HepG2 (cell line): ENCODE measurements around the gene CFL1. TPM values are rescaled to one million over a fixed set of nuclear protein-coding genes. Genes with fewer than 3 reads are reported as not detected.

Experiments
- BRCA1 ChIP-seq: sonication (generic); formaldehyde crosslinking; IDR thresholded peaks from 2 replicates; pipeline ENCODE4 v1.4.0; 2020; ENCODE audit warnings: missing genetic modification reagents
- CENPX ChIP-seq: sonication (generic); formaldehyde crosslinking; IDR thresholded peaks from 2 replicates; pipeline ENCODE4 v1.9.0; 2021; ENCODE audit warnings: mild to moderate bottlenecking, missing genetic modification reagents, moderate library complexity
- JUN ChIP-seq: sonication (generic); formaldehyde crosslinking; IDR thresholded peaks from 2 replicates; pipeline ENCODE4 v1.4.0; 2020; ENCODE audit warnings: mild to moderate bottlenecking, missing genetic modification reagents
- PTBP1 ChIP-seq: fragments of 200-400 bp; formaldehyde crosslinking; IDR thresholded peaks from 2 replicates; pipeline ENCODE4 v1.6.1; 2018; ENCODE audit warnings: low read length, low read depth; ENCODE audit not compliant: poor library complexity, severe bottlenecking
- YEATS4 ChIP-seq: sonication (generic); formaldehyde crosslinking; IDR thresholded peaks from 2 replicates; pipeline ENCODE4 v1.4.0; 2020; ENCODE audit warnings: missing genetic modification reagents, borderline replicate concordance
- ZFP41 ChIP-seq: sonication (generic); formaldehyde crosslinking; IDR thresholded peaks from 2 replicates; pipeline ENCODE4 v1.4.0; 2020; ENCODE audit warnings: mild to moderate bottlenecking, missing genetic modification reagents, borderline replicate concordance
- ZNF282 ChIP-seq: fragments of 450-650 bp; IDR thresholded peaks from 2 replicates; pipeline ENCODE4 v1.6.1; 2018; ENCODE audit not compliant: partially characterized antibody
- ZNF44 ChIP-seq: sonication (generic); formaldehyde crosslinking; IDR thresholded peaks from 2 replicates; pipeline ENCODE4 v1.5.1; 2020; ENCODE audit warnings: mild to moderate bottlenecking, missing genetic modification reagents
- ZSCAN29 ChIP-seq: sonication (generic); formaldehyde crosslinking; conservative IDR thresholded peaks from 2 replicates; pipeline ENCODE4 v1.4.0; 2020; ENCODE audit warnings: mild to moderate bottlenecking, missing genetic modification reagents
- polyA plus RNA-seq, 8 experiments: library from polyadenylated mRNA; depleted of rRNA in 3 of 8; stranded (reverse) in 7 of 8; unstranded in 1 of 8; fragments of >200 nt; fragmentation: Illumina TruSeq in 4 of 8; extraction: Trizol in 4 of 8; gene quantifications; 2 replicates each; pipeline versions ENCODE4 v1.2.1 to v1.2.3, GENCODE V29; 2011 to 2016; ENCODE audit warnings: low read depth in 4 of 8, missing spikeins in 1 of 8, mixed read lengths in 1 of 8; ENCODE audit not compliant: insufficient read depth in 1 of 8
- total RNA-seq, 5 experiments: library from RNA; depleted of rRNA; stranded (reverse); fragments of >200 nt; fragmentation: Illumina TruSeq; extraction: Trizol; gene quantifications; 2 replicates each; pipeline ENCODE4 v1.2.3, GENCODE V29; 2016; ENCODE audit warnings: low read depth in 1 of 5
- TF ChIP-seq, protein P1 (sequence below): sonication (generic); formaldehyde crosslinking; IDR thresholded peaks from 2 replicates; pipeline ENCODE4 v1.8.1; 2023; ENCODE audit warnings: mild to moderate bottlenecking, inconsistent platforms, moderate library complexity, missing genetic modification reagents, borderline replicate concordance
- TF ChIP-seq, protein P2 (sequence below): sonication (generic); formaldehyde crosslinking; IDR thresholded peaks from 2 replicates; pipeline ENCODE4 v1.4.0; 2020; ENCODE audit warnings: missing genetic modification reagents, borderline replicate concordance
- TF ChIP-seq, protein P3 (sequence below): sonication (generic); formaldehyde crosslinking; IDR thresholded peaks from 2 replicates; pipeline ENCODE4 v1.4.0; 2020; ENCODE audit warnings: missing genetic modification reagents

Gene CFL1
- total and polyA plus RNA-seq, 2 of the 13 experiments (the other 11 are each of a cell fraction or from before 2014, with no cell fraction given) = 379 to 383 TPM

DNA sequence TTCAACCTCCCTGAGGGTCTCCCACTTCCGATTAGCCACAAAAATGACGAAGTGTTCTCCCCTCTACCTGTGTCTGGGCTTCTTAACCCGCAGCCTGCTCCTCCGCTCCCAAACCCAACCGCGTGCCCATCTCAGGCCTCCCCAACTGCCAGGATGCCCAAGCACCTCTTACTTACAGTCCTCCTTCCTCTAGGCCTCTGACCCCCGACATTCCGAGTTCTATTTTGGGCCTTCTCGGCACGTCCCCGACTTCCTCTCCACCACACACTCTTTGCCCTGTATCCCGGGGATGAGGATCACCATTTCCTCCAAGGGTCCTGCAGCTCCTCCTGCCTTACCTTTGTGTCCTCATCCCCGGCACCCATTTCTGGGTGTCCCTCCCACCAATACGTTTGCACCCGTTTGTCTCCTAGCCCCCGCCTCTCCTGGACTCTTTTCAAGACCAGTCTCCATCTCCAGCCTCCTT is 1.9 kb upstream of the CFL1 start (continued):
- TF ChIP-seq ZNF44 (CRISPR knock-in tag) (no peak), CENPX (no peak), ZSCAN29 (CRISPR knock-in tag) (no peak), PTBP1 (no peak), ZFP41 (CRISPR knock-in tag) (no peak), JUN (no peak), YEATS4 (CRISPR knock-in tag) (no peak), BRCA1 (CRISPR knock-in tag) (no peak), ZNF282 (no peak)
- TF ChIP-seq, protein P1, sequence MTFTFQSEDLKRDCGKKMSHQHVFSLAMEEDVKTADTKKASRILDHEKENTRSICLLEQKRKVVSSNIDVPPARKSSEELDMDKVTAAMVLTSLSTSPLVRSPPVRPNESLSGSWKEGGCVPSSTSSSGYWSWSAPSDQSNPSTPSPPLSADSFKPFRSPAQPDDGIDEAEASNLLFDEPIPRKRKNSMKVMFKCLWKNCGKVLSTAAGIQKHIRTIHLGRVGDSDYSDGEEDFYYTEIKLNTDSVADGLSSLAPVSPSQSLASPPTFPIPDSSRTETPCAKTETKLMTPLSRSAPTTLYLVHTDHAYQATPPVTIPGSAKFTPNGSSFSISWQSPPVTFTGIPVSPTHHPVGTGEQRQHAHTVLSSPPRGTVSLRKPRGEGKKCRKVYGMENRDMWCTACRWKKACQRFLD (CRISPR knock-in tag) = no peak
- TF ChIP-seq, protein P2, sequence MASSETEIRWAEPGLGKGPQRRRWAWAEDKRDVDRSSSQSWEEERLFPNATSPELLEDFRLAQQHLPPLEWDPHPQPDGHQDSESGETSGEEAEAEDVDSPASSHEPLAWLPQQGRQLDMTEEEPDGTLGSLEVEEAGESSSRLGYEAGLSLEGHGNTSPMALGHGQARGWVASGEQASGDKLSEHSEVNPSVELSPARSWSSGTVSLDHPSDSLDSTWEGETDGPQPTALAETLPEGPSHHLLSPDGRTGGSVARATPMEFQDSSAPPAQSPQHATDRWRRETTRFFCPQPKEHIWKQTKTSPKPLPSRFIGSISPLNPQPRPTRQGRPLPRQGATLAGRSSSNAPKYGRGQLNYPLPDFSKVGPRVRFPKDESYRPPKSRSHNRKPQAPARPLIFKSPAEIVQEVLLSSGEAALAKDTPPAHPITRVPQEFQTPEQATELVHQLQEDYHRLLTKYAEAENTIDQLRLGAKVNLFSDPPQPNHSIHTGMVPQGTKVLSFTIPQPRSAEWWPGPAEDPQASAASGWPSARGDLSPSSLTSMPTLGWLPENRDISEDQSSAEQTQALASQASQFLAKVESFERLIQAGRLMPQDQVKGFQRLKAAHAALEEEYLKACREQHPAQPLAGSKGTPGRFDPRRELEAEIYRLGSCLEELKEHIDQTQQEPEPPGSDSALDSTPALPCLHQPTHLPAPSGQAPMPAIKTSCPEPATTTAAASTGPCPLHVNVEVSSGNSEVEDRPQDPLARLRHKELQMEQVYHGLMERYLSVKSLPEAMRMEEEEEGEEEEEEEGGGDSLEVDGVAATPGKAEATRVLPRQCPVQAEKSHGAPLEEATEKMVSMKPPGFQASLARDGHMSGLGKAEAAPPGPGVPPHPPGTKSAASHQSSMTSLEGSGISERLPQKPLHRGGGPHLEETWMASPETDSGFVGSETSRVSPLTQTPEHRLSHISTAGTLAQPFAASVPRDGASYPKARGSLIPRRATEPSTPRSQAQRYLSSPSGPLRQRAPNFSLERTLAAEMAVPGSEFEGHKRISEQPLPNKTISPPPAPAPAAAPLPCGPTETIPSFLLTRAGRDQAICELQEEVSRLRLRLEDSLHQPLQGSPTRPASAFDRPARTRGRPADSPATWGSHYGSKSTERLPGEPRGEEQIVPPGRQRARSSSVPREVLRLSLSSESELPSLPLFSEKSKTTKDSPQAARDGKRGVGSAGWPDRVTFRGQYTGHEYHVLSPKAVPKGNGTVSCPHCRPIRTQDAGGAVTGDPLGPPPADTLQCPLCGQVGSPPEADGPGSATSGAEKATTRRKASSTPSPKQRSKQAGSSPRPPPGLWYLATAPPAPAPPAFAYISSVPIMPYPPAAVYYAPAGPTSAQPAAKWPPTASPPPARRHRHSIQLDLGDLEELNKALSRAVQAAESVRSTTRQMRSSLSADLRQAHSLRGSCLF (CRISPR knock-in tag) = no peak
- TF ChIP-seq, protein P3, sequence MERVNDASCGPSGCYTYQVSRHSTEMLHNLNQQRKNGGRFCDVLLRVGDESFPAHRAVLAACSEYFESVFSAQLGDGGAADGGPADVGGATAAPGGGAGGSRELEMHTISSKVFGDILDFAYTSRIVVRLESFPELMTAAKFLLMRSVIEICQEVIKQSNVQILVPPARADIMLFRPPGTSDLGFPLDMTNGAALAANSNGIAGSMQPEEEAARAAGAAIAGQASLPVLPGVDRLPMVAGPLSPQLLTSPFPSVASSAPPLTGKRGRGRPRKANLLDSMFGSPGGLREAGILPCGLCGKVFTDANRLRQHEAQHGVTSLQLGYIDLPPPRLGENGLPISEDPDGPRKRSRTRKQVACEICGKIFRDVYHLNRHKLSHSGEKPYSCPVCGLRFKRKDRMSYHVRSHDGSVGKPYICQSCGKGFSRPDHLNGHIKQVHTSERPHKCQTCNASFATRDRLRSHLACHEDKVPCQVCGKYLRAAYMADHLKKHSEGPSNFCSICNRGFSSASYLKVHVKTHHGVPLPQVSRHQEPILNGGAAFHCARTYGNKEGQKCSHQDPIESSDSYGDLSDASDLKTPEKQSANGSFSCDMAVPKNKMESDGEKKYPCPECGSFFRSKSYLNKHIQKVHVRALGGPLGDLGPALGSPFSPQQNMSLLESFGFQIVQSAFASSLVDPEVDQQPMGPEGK (CRISPR knock-in tag) = no peak
